Vagina (tissue), 2 donors: Measurements from ENCODE around the gene PISD. TPM values are rescaled to one million over a fixed set of nuclear protein-coding genes. Genes with fewer than 3 reads are reported as not detected.

Experiments used
- DNase-seq, 2 donors: peaks; one replicate each; pipeline ENCODE4 v3.0.0-alpha.2; 2017; ENCODE audit errors: extremely low spot score in 2 of 2
- H3K27ac ChIP-seq: fragments of 200-600 bp; sonication (generic); one replicate; pipeline ENCODE4 v1.5.1; 2019
- H3K27me3 ChIP-seq: fragments of 200-600 bp; sonication (generic); one replicate; pipeline ENCODE4 v1.5.1; 2019
- H3K36me3 ChIP-seq, 2 donors: fragments of 200-600 bp; sonication (generic); one replicate each; pipeline ENCODE4 v1.5.1; 2017 to 2019
- H3K4me1 ChIP-seq: fragments of 200-600 bp; sonication (generic); one replicate; pipeline ENCODE4 v1.5.1; 2019
- H3K4me3 ChIP-seq, 2 donors: fragments of 200-600 bp; sonication (generic); 1 replicate in 1 of 2; 2 replicates in 1 of 2; pipeline ENCODE4 v1.5.1; 2016 to 2019
- H3K9me3 ChIP-seq: fragments of 200-600 bp; sonication (generic); one replicate; pipeline ENCODE4 v1.5.1; 2019
- POLR2A ChIP-seq, 2 donors: fragments of 450-650 bp; IDR thresholded peaks; one replicate each; pipeline ENCODE4 v1.6.1; 2017; ENCODE audit warnings: antibody characterized with exemption in 2 of 2, mild to moderate bottlenecking in 2 of 2, moderate library complexity in 2 of 2
- POLR2AphosphoS5 ChIP-seq, 2 donors: sonication (generic); formaldehyde crosslinking; IDR thresholded peaks; one replicate each; pipeline ENCODE4 v1.9.0; 2017; ENCODE audit warnings: antibody characterized with exemption in 2 of 2, mild to moderate bottlenecking in 2 of 2, low read depth in 1 of 2; ENCODE audit not compliant: insufficient read depth in 1 of 2
- intact Hi-C: fragments of 100-400 bp; cut with DNase I; formaldehyde crosslinking; loops from one replicate; pipeline ENCODE4 v1.15.1; 2023
- total RNA-seq: library from RNA; depleted of rRNA; stranded (reverse); fragments of >200 nt; gene quantifications from one replicate; pipeline ENCODE4 v1.2.3, GENCODE V29; 2016
- TF ChIP-seq, protein P1 (sequence below), 3 experiments: fragments of 450-650 bp in 2 of 3; fragments of 200-600 bp in 1 of 3; sonication (generic) in 1 of 3; IDR thresholded peaks; one replicate each; pipeline ENCODE4 v1.5.1; 2017 to 2019; ENCODE audit warnings: antibody characterized with exemption in 3 of 3, mild to moderate bottlenecking in 2 of 3, moderate library complexity in 2 of 3

Gene PISD
- total RNA-seq, 1 donor from 2014 or later = 50.3 TPM

DNA sequence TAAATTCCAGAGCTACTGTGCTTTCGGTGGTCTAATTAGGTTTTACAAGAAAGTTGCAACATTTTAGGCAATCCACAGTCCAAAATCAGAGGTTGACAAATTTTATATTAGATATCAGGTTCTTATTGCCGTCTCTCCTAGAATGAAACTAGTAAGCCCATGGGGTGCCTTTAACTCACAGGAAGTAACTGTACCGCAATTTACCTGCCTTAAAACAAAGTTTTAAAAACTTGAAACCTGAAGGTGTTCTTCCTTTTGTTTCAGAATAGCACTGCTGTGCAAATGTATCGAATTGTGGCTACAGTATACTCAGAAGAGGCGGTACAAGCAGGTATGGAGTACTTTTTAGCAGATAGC is 77.2 kb downstream of the PISD start:
- TF ChIP-seq POLR2A (IDR thresholded peaks at IDR 0.05) (no peak), POLR2AphosphoS5 (IDR thresholded peaks at IDR 0.05; ENCODE audit: insufficient read depth in 1 of 2, low read depth in 1 of 2) (no peak)
- TF ChIP-seq, protein P1, sequence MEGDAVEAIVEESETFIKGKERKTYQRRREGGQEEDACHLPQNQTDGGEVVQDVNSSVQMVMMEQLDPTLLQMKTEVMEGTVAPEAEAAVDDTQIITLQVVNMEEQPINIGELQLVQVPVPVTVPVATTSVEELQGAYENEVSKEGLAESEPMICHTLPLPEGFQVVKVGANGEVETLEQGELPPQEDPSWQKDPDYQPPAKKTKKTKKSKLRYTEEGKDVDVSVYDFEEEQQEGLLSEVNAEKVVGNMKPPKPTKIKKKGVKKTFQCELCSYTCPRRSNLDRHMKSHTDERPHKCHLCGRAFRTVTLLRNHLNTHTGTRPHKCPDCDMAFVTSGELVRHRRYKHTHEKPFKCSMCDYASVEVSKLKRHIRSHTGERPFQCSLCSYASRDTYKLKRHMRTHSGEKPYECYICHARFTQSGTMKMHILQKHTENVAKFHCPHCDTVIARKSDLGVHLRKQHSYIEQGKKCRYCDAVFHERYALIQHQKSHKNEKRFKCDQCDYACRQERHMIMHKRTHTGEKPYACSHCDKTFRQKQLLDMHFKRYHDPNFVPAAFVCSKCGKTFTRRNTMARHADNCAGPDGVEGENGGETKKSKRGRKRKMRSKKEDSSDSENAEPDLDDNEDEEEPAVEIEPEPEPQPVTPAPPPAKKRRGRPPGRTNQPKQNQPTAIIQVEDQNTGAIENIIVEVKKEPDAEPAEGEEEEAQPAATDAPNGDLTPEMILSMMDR (IDR thresholded peaks at IDR 0.05) = no peak
- H3K9me3 ChIP-seq = no peaks in the 10 kb centered on the region

DNA sequence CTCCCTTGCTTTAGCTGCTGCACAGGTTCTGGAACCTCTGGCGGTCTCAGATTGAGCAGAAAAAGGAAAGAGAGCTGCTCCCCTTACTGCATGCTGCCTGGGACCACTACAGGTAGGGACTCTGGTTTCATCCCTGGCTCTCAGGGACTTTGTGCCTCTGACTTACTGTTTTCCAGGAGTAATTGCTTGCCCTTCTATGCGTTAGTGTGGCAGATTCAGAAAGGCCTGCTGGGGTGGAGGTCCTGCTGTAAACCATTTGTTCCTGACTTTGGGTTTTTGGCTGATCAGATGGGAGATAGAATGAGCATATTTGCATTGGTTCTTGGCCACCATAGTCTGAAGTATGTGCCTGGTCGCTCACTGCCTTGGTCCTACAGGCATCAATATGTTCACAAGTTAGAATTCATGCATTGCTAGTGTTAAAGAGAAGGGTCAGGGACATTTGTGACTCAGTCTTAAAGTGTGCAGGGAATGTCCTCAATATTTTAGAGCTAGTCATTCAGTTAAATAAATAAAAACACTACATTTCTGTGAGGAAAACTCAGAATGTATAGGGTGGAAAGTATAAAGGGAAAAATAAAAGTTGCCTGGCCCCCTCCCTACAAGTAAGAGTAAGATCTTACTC is 78.0 kb downstream of the PISD start:
- H3K36me3 ChIP-seq = peaks cover 0 to 15% of the 10 kb centered on the region in 2 donors
- no peak for DNase-seq
- no peak overlapping the region for H3K27ac ChIP-seq
- intact Hi-C loops = no loop called here
- no peak overlapping the region for H3K4me3 ChIP-seq
- H3K27me3 ChIP-seq = no peaks in the 10 kb centered on the region
- no peaks in the 10 kb centered on the region for H3K9me3 ChIP-seq
- no peaks in the 10 kb centered on the region for H3K4me1 ChIP-seq
- TF ChIP-seq POLR2AphosphoS5 (IDR thresholded peaks at IDR 0.05; ENCODE audit: insufficient read depth in 1 of 2, low read depth in 1 of 2) = no peak
- TF ChIP-seq POLR2A (IDR thresholded peaks at IDR 0.05) = no peak
- TF ChIP-seq, protein P1 (IDR thresholded peaks at IDR 0.05) = no peak

More for the DNA sequence above, 77.2 kb downstream of the PISD start:
- no peaks in the 10 kb centered on the region for H3K4me1 ChIP-seq
- peaks cover 0 to 15% of the 10 kb centered on the region in 2 donors for H3K36me3 ChIP-seq
- no peak overlapping the region for H3K4me3 ChIP-seq
- DNase-seq = no peak
- intact Hi-C loops = no loop called here
- H3K27me3 ChIP-seq = no peaks in the 10 kb centered on the region
- H3K27ac ChIP-seq = no peak overlapping the region

DNA sequence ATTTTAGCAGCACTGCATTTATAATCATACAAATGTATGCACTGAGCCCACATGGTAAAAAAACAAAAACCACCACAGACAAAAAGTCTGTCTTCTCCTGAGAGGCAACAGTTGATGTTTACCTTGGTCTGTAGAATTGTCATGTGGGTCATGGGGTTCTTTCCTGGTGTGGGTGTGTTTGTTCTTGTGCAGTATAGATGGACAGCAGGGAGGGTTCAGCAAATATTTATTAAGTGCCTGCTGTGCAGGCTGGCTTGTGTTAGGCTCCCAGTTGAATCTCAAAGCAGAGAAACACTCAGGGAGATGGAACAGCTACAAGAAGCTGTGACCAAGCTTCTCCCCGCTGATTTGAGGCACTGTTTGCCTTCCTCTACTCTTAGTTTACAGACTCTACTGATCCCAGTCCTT is 82.2 kb downstream of the PISD start:
- intact Hi-C loops = no loop called here
- Histone ChIP-seq H3K27ac (no peak overlapping the region), H3K36me3 (peaks cover 0 to 10% of the 10 kb centered on the region in 2 donors), H3K4me1 (no peaks in the 10 kb centered on the region), H3K27me3 (no peaks in the 10 kb centered on the region), H3K4me3 (no peak overlapping the region), H3K9me3 (no peaks in the 10 kb centered on the region)
- TF ChIP-seq, protein P1 (IDR thresholded peaks at IDR 0.05) = no peak
- no peak for TF ChIP-seq POLR2A (IDR thresholded peaks at IDR 0.05)
- DNase-seq = no peak

DNA sequence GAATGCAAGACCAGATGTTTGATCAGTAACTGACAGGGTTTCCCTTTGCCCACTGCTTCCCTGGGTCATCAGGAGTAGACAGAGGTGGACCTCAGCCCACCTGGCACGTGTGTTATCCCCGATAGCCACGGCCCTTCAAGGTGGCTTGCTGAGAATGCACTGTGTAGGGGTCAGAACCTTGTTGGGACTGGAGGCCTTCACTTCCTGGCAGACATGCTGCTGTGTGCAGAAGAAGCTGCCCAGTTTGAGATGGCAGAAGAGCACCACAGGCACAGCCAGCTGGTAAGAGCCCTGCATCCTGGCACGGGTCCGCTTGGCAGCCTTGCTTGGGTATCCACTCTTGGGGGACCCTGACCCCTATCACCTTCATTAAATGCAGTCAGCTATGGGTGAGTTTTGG is 83.8 kb downstream of the PISD start:
- H3K36me3 ChIP-seq = peaks cover 0 to 10% of the 10 kb centered on the region in 2 donors
- H3K4me1 ChIP-seq = no peaks in the 10 kb centered on the region
- intact Hi-C loops = no loop called here
- no peak for DNase-seq
- no peaks in the 10 kb centered on the region for H3K27me3 ChIP-seq
- no peak overlapping the region for H3K4me3 ChIP-seq
- no peaks in the 10 kb centered on the region for H3K9me3 ChIP-seq
- TF ChIP-seq, protein P1 (IDR thresholded peaks at IDR 0.05) = no peak
- TF ChIP-seq POLR2A (IDR thresholded peaks at IDR 0.05) (no peak), POLR2AphosphoS5 (IDR thresholded peaks at IDR 0.05; ENCODE audit: insufficient read depth in 1 of 2, low read depth in 1 of 2) (no peak)
- H3K27ac ChIP-seq = no peak overlapping the region

DNA sequence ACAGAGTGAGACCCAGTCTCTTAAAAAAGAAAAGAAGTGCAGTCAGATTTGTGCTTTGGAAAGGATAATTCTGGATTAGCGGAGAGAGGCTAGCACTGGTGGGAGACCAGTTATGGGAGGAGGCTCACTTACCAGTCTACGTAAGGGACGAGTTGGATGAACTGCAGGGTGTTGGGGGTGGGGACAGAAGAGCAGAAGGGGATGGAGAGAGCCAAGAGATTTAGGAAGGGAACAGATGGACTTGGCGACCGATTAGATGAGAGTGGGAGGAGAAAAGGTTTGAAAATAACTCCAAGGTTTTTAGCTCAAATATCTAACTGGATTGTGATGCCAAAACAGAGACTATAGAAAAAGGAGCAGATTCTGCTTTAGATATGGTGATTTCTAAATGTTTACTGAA is 84.3 kb downstream of the PISD start:
- H3K27me3 ChIP-seq = no peaks in the 10 kb centered on the region
- intact Hi-C loops = no loop called here
- H3K4me1 ChIP-seq = no peaks in the 10 kb centered on the region
- no peak overlapping the region for H3K4me3 ChIP-seq
- TF ChIP-seq POLR2AphosphoS5 (IDR thresholded peaks at IDR 0.05; ENCODE audit: insufficient read depth in 1 of 2, low read depth in 1 of 2) (no peak), POLR2A (IDR thresholded peaks at IDR 0.05) (no peak)
- TF ChIP-seq, protein P1 (IDR thresholded peaks at IDR 0.05) = no peak
- H3K36me3 ChIP-seq = peaks cover 0 to 10% of the 10 kb centered on the region in 2 donors
- H3K27ac ChIP-seq = no peak overlapping the region
- no peak for DNase-seq
- H3K9me3 ChIP-seq = no peaks in the 10 kb centered on the region
